ENCODE data around the gene DUSP5.
A peak's percentile ranks its signal among the peaks of the same experiment; 100 is the strongest.
"Not testable (repeated sequence)": the region's sequence is repeated elsewhere in the genome, so short reads cannot be mapped to it uniquely, and the experiment has no call there.

Gene DUSP5

GRCh38 chr10:110523736-110524135 lies 26.0 kb downstream of the DUSP5 start:
- no peak for DNase-seq

GRCh38 chr10:110524179-110524858 lies 26.6 kb downstream of the DUSP5 start:
- no peak for DNase-seq

GRCh38 chr10:110524859-110525232 lies 27.1 kb downstream of the DUSP5 start:
- no peak for DNase-seq

GRCh38 chr10:110525349-110526260 lies 27.9 kb downstream of the DUSP5 start:
- no peak for DNase-seq

GRCh38 chr10:110527731-110528171 lies 30.0 kb downstream of the DUSP5 start:
- DNase-seq = no peak

- DNase-seq = no peak
Measured at GRCh38 chr10:110528224-110528996, 30.7 kb downstream of the DUSP5 start.

GRCh38 chr10:110528997-110529524 lies 31.4 kb downstream of the DUSP5 start:
- DNase-seq = not testable (repeated sequence)

GRCh38 chr10:110529596-110530011 lies 31.9 kb downstream of the DUSP5 start:
- DNase-seq = no peak

GRCh38 chr10:110530131-110530831 lies 32.6 kb downstream of the DUSP5 start:
- no peak for DNase-seq

- no peak for DNase-seq
Measured at GRCh38 chr10:110531687-110532086, 34.0 kb downstream of the DUSP5 start.

GRCh38 chr10:110532628-110533027 lies 34.9 kb downstream of the DUSP5 start:
- not testable (repeated sequence) for DNase-seq

GRCh38 chr10:110533149-110533548 lies 35.4 kb downstream of the DUSP5 start:
- peak; percentile 70 for DNase-seq

GRCh38 chr10:110534571-110534970 lies 36.9 kb downstream of the DUSP5 start:
- no peak for DNase-seq

GRCh38 chr10:110535958-110536891 lies 38.5 kb downstream of the DUSP5 start:
- DNase-seq = no peak

- no peak for DNase-seq
Measured at GRCh38 chr10:110539091-110539490, 41.4 kb downstream of the DUSP5 start.

GRCh38 chr10:110540031-110540430 lies 42.3 kb downstream of the DUSP5 start:
- no peak for DNase-seq

GRCh38 chr10:110544958-110545537 lies 47.3 kb downstream of the DUSP5 start:
- no peak for DNase-seq

GRCh38 chr10:110546077-110546476 lies 48.4 kb downstream of the DUSP5 start:
- DNase-seq = no peak

GRCh38 chr10:110546499-110547110 lies 48.9 kb downstream of the DUSP5 start:
- DNase-seq = no peak

- peak; percentile 69 for DNase-seq
Measured at GRCh38 chr10:110547139-110547761, 49.5 kb downstream of the DUSP5 start.
